ENCODE results near the gene MRC2. TPM values are rescaled to one million over a fixed set of nuclear protein-coding genes. Genes with fewer than 3 reads are reported as not detected.
A peak's percentile ranks its signal among the peaks of the same experiment; 100 is the strongest.

Gene MRC2
- total RNA-seq, 1 experiment from 2014 or later = 34.3 TPM

GRCh38 chr17:62652251-62653001 lies 25.0 kb downstream of the MRC2 start:
- CTCF ChIA-PET = no interaction called here
- H3K4me1 ChIP-seq (ENCODE audit: insufficient read depth, low read length, poor library complexity, severe bottlenecking) = peaks cover 16% of the 10 kb centered on the region
- peak; percentile 24 for DNase-seq (ENCODE audit: low spot score)
- intact Hi-C loops (cut with micrococcal nuclease; ENCODE audit: unreplicated experiment) = no loop called here
- POLR2A ChIA-PET (ENCODE audit: low non-redundant PET) = no interaction called here
- H3K4me3 ChIP-seq (ENCODE audit: low read depth, low read length, poor library complexity, severe bottlenecking) = peak overlapping the region; percentile 57
- H3K36me3 ChIP-seq (ENCODE audit: insufficient read depth, low read length, poor library complexity, severe bottlenecking) = no peaks in the 10 kb centered on the region
- no TSS peak for BruUV-seq (replicated peaks)
- no peaks in the 10 kb centered on the region for H3K27me3 ChIP-seq (replicated peaks; ENCODE audit: insufficient read depth, low read depth, low read length, poor library complexity)
- H3K9me3 ChIP-seq (ENCODE audit: low read depth, low read length, poor library complexity, severe bottlenecking) = no peaks in the 10 kb centered on the region
- H3K27ac ChIP-seq (ENCODE audit: low read depth, low read length, poor library complexity, severe bottlenecking) = peak overlapping the region; percentile 75
- no peak for TF ChIP-seq CTCF (conservative IDR thresholded peaks at IDR 0.05; ENCODE audit: low read depth, low read length)
- TF ChIP-seq EZH2 (IDR thresholded peaks at IDR 0.05; ENCODE audit: borderline replicate concordance, low read depth, low read length, poor library complexity, severe bottlenecking) = no peak

GRCh38 chr17:62653002-62653825 lies 25.7 kb downstream of the MRC2 start:
- H3K36me3 ChIP-seq (ENCODE audit: insufficient read depth, low read length, poor library complexity, severe bottlenecking) = no peaks in the 10 kb centered on the region
- H3K4me1 ChIP-seq (ENCODE audit: insufficient read depth, low read length, poor library complexity, severe bottlenecking) = peaks cover 16% of the 10 kb centered on the region
- no peaks in the 10 kb centered on the region for H3K27me3 ChIP-seq (replicated peaks; ENCODE audit: insufficient read depth, low read depth, low read length, poor library complexity)
- no peaks in the 10 kb centered on the region for H3K9me3 ChIP-seq (ENCODE audit: low read depth, low read length, poor library complexity, severe bottlenecking)
- POLR2A ChIA-PET (ENCODE audit: low non-redundant PET) = no interaction called here
- no TSS peak for BruUV-seq (replicated peaks)
- DNase-seq (ENCODE audit: low spot score) = peak; percentile 82
- peak overlapping the region; percentile 75 for H3K27ac ChIP-seq (ENCODE audit: low read depth, low read length, poor library complexity, severe bottlenecking)
- CTCF ChIA-PET = no interaction called here
- TF ChIP-seq CTCF (conservative IDR thresholded peaks at IDR 0.05; ENCODE audit: low read depth, low read length) (no peak), EZH2 (IDR thresholded peaks at IDR 0.05; ENCODE audit: borderline replicate concordance, low read depth, low read length, poor library complexity, severe bottlenecking) (no peak)
- H3K4me3 ChIP-seq (ENCODE audit: low read depth, low read length, poor library complexity, severe bottlenecking) = peak overlapping the region; percentile 57
- intact Hi-C loops (cut with micrococcal nuclease; ENCODE audit: unreplicated experiment) = no loop called here

GRCh38 chr17:62653826-62654761 lies 26.6 kb downstream of the MRC2 start:
- no peaks in the 10 kb centered on the region for H3K9me3 ChIP-seq (ENCODE audit: low read depth, low read length, poor library complexity, severe bottlenecking)
- no TSS peak for BruUV-seq (replicated peaks)
- H3K27me3 ChIP-seq (replicated peaks; ENCODE audit: insufficient read depth, low read depth, low read length, poor library complexity) = no peaks in the 10 kb centered on the region
- ChIA-PET CTCF (no interaction called here), POLR2A (ENCODE audit: low non-redundant PET) (no interaction called here)
- H3K36me3 ChIP-seq (ENCODE audit: insufficient read depth, low read length, poor library complexity, severe bottlenecking) = no peaks in the 10 kb centered on the region
- TF ChIP-seq EZH2 (IDR thresholded peaks at IDR 0.05; ENCODE audit: borderline replicate concordance, low read depth, low read length, poor library complexity, severe bottlenecking) (no peak), CTCF (conservative IDR thresholded peaks at IDR 0.05; ENCODE audit: low read depth, low read length) (no peak)
- intact Hi-C loops (cut with micrococcal nuclease; ENCODE audit: unreplicated experiment) = no loop called here
- no peak overlapping the region for H3K27ac ChIP-seq (ENCODE audit: low read depth, low read length, poor library complexity, severe bottlenecking)
- peaks cover 16% of the 10 kb centered on the region for H3K4me1 ChIP-seq (ENCODE audit: insufficient read depth, low read length, poor library complexity, severe bottlenecking)
- no peak overlapping the region for H3K4me3 ChIP-seq (ENCODE audit: low read depth, low read length, poor library complexity, severe bottlenecking)
- no peak for DNase-seq (ENCODE audit: low spot score)
